HG02571 (cell line): ENCODE results near the gene GLRB.
"Not testable (repeated sequence)": the region's sequence is repeated elsewhere in the genome, so short reads cannot be mapped to it uniquely, and the experiment has no call there.

Source experiments
- ATAC-seq: cut with Tn5 transposase; IDR thresholded peaks from one replicate; pipeline ENCODE4 v1.9.1; 2021; ENCODE audit warnings: mild to moderate bottlenecking, moderate library complexity; ENCODE audit not compliant: unreplicated experiment

The GLRB gene

DNA sequence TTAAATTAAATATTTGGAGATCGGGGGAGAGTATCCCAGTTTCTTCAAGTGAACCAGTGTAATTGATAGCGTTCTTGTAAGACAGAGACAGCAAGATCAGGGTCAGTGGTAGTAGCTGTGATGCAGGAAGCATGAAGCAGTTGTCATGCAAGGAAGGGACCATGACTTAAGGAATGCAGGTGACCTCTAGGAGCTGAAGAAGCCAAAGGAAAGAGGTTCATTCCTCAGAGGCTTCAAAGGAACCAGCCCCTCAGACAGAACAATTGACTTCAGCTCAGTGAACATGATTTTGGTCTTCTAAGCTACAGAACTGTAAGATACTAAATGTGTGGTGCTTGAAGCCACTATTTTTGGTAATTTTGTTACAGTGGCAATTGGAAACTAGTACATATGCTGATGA, 51.6 kb downstream of the GLRB start:
- no peak for ATAC-seq

- ATAC-seq, result no peak
These were observed 52.4 kb downstream of the GLRB start for GRCh38 chr4:157128395-157128794.

DNA sequence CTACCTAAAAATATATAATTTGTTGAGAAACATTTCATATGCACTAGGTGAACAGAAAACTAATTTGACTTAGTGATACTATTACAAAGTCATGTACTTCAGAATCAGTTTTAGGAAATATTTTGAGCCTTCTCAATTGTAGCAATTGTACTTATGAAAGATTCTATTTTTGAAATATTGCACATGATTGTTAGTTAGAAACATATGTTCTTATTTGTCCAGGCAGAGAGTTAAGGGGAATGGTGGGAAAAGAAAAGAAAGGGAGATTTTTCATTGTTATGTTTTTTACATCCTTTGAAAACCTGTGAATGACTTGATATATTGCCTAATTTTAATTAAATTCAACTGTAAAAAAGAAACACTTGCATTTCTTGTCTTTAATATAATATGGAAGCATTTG, 66.0 kb downstream of the GLRB start:
- ATAC-seq, result no peak

GRCh38 chr4:157143369-157143768, 67.4 kb downstream of the GLRB start:
- ATAC-seq, result no peak

GRCh38 chr4:157151711-157152110, 75.8 kb downstream of the GLRB start:
- no peak for ATAC-seq

DNA sequence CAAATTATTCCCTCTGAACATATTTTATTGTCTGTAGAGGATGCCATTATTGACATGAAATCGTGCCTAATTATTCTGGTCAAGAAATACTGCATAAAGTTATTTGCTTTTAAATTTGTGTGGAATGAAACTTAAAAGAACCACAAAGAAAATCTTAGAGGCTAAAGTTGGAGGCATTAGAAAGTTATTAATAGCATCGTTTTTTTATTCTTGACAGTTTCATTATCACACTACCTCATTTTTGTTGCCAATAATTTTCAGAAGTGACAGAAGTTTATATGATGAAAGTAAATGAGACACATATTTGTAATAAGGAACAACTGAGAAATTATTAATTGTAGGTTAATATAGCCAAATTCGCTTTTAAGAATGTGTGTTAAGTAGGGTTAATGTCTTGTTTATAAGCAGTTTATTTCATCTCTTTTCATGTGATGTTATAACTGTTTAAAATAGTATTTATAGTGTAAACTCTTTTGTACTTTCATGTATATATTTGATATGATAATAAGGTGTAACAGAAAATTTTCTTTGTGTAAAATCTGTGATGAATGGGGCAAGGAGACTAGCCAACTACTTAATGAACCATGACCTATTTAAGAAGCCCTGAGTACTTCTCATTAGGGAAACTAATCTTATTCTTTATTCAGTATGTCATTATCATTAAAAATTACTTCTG, 90.1 kb downstream of the GLRB start:
- ATAC-seq, result no peak

DNA sequence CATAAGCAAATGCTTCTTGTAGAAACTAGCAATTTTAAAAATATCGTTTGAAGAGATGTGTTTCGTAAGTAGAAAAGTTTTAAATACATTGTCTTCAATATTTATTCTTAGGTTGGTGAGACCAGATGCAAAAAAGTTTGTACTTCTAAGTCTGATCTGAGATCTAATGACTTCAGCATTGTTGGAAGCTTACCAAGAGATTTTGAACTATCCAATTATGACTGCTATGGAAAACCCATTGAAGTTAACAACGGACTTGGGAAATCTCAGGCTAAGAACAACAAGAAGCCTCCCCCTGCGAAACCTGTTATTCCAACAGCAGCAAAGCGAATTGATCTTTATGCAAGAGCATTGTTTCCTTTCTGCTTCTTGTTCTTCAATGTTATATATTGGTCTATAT, 94.4 kb downstream of the GLRB start:
- ATAC-seq, result no peak

GRCh38 chr4:157172011-157172410, 96.1 kb downstream of the GLRB start:
- no peak for ATAC-seq

DNA sequence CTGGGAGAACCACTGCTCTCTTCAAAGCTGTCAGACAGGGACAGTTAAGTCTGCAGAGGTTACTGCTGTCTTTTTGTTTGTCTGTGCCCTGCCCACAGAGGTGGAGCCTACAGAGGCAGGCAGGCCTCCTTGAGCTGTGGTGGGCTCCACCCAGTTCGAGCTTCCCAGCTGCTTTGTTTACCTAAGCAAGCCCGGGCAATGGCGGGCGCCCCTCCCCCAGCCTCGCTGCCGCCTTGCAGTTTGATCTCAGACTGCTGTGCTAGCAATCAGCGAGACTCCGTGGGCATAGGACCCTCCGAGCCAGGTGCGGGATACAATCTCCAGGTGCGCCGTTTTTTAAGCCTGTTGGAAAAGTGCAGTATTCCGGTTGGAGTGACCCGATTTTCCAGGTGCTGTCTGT, 104.3 kb downstream of the GLRB start:
- ATAC-seq, result not testable (repeated sequence)

DNA sequence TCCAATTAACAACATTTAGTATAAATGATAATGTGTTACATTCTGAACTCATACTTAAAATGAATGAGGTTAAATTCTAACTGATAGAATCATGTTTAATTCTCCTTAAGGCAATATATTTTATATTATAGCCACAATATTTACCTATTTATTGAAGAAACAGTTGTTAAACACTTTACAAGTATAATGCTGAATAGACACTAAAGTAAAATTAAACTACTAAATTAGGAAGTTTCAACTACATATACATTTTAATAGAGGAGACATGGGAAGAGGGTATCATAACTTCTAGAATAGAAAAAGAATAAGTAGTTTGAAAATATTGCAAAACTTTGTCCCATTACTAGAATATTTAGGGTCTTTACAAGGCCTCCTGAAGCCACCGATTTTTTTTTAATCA, 108.3 kb downstream of the GLRB start:
- ATAC-seq, result no peak

- no peak for ATAC-seq
These were observed 109.4 kb downstream of the GLRB start for GRCh38 chr4:157185363-157185762.

GRCh38 chr4:157195374-157195773, 119.4 kb downstream of the GLRB start:
- ATAC-seq, result no peak

- no peak for ATAC-seq
These were observed 120.1 kb downstream of the GLRB start for GRCh38 chr4:157196046-157196445.

DNA sequence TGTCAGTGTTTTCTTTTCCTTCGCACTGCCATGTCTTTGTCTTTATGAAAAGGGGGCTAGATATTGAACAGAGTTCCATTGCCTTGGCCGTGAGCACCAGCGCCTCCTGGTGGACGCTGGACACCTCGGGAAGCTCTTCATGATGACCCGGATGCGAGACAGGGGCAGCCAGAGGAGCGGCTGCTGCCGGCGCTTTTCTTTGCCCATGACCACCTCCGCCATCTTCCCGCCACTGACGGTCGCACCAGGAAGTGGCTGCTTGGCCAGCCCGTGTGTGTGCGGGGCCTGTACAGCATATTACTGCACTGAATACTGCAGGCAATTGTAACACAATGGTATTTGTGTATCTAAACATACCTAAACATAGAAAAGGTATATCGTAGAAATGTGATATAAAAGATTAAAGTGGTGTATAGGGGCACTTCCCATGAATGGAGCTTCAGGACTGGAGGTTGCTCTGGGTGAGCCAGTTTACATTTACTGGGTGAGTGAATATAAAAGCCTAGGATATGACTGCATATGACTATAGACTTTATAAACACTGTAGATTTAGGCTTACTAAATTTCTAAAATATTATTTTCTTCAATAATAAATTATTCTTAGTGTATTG, 128.8 kb downstream of the GLRB start:
- no peak for ATAC-seq

GRCh38 chr4:157217708-157218107, 141.8 kb downstream of the GLRB start:
- ATAC-seq, result no peak

DNA sequence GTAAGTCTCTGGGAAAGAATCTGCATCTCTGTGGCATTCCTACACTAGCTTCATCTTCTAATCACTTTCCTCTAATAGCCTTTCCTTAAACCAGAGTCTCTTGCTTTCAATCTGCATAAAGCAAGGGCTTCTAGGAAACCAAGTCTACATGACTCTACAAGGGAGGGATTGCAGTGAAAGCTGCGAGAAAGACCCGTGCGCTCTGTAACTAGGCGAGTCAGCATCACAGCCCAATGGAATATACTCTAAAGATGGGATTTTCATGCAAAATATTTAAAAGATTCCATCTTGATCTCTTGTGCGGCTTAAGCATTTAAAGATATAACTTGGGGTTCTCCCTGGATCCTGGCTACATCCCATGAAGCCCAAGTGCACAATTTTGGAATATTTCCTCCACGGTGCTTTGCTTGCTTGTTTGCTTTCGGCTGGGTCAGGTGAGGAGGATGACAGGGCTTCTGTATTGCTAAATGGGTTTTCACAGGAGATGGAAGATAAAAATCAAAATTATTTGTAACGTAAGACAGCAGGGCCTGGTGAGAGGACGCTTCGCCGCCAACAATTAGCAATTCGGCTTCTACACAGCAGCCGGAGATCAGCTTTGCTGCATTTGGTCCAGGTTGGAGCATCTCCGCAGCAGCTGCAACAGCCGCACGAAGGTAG, 143.9 kb downstream of the GLRB start:
- no peak for ATAC-seq

DNA sequence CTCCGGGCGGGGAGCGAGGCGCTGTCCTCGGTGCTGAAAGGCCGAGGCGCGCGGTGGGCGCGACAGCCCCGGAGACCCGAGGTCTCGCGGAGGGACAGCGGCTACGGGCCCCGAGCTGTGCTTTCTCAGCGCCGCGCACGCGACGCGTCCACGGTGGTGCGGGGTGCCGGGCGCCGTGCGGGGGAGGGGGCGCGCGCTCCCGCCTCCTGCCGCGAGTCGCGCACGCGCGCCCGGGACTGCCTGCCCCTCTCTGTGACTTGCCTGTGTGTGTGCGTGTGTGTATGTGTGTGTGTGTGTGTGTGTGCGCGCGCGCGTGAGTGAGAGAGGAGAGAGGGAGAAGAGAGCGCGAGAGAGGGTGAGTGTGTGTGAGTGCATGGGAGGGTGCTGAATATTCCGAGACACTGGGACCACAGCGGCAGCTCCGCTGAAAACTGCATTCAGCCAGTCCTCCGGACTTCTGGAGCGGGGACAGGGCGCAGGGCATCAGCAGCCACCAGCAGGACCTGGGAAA, 144.5 kb downstream of the GLRB start, which contains the start of gene GRIA2:
Gene GRIA2 (plus strand): TSS at position 358 of the 511 bp plus-strand sequence. CDS start 315 bp downstream, outside the sequence.
- no peak for ATAC-seq

GRCh38 chr4:157221426-157221894, 145.5 kb downstream of the GLRB start:
- no peak for ATAC-seq
